DOHH2 (cell line): ENCODE measurements around the gene ARAP3.
A peak's percentile ranks its signal among the peaks of the same experiment; 100 is the strongest.
"Not testable (repeated sequence)": the region's sequence is repeated elsewhere in the genome, so short reads cannot be mapped to it uniquely, and the experiment has no call there.

ENCODE experiments used
- H3F3A ChIP-seq: fragments of 200-600 bp; sonication (generic), shearing (Covaris generic); 2 replicates; pipeline ENCODE4 v1.6.0; 2016; ENCODE audit warnings: antibody characterized with exemption, mild to moderate bottlenecking; ENCODE audit not compliant: control insufficient read depth, insufficient read depth
- H3K27ac ChIP-seq: fragments of 200-600 bp; sonication (generic); 2 replicates; pipeline ENCODE4 v1.5.1; 2014; ENCODE audit warnings: low read depth, mild to moderate bottlenecking, low read length, moderate library complexity
- H3K27me3 ChIP-seq: fragments of 200-600 bp; sonication (generic); 2 replicates; pipeline ENCODE4 v1.6.1; 2014; ENCODE audit warnings: mild to moderate bottlenecking, low read length, mixed read lengths; ENCODE audit not compliant: control insufficient read depth
- H3K36me3 ChIP-seq: fragments of 200-600 bp; sonication (generic); 2 replicates; pipeline ENCODE4 v1.6.1; 2014; ENCODE audit warnings: mild to moderate bottlenecking, low read length, moderate library complexity, mixed read lengths; ENCODE audit not compliant: control insufficient read depth
- H3K4me1 ChIP-seq: fragments of 200-600 bp; sonication (generic); 2 replicates; pipeline ENCODE4 v1.6.1; 2014; ENCODE audit warnings: mild to moderate bottlenecking, low read length, mixed read lengths; ENCODE audit not compliant: control insufficient read depth
- H3K4me2 ChIP-seq: fragments of 200-600 bp; sonication (generic); 2 replicates; pipeline ENCODE4 v1.6.0; 2014; ENCODE audit warnings: mild to moderate bottlenecking, low read length, moderate library complexity
- H3K4me3 ChIP-seq: fragments of 200-600 bp; sonication (generic); 2 replicates; pipeline ENCODE4 v1.5.1; 2014; ENCODE audit warnings: mild to moderate bottlenecking, low read length, mixed read lengths
- H3K79me2 ChIP-seq: fragments of 200-600 bp; sonication (generic); 2 replicates; pipeline ENCODE4 v1.6.1; 2014; ENCODE audit warnings: mild to moderate bottlenecking, low read length, mixed read lengths; ENCODE audit not compliant: control insufficient read depth
- H3K9me2 ChIP-seq: fragments of 200-600 bp; sonication (generic); replicated peaks from 2 replicates; pipeline ENCODE4 v1.6.1; 2014; ENCODE audit warnings: mild to moderate bottlenecking, low read length, mixed read lengths; ENCODE audit not compliant: control insufficient read depth
- H3K9me3 ChIP-seq: fragments of 200-600 bp; sonication (generic); 2 replicates; pipeline ENCODE4 v1.6.1; 2014; ENCODE audit warnings: antibody characterized with exemption, low read length, mixed read lengths; ENCODE audit not compliant: control insufficient read depth, insufficient read depth
- H4K20me1 ChIP-seq: fragments of 200-600 bp; sonication (generic); 2 replicates; pipeline ENCODE4 v1.6.0; 2014; ENCODE audit warnings: low read depth, mild to moderate bottlenecking, antibody characterized with exemption, low read length, moderate library complexity; ENCODE audit not compliant: control insufficient read depth, insufficient read depth
- EZH2phosphoT487 ChIP-seq: fragments of 200-600 bp; sonication (generic); IDR thresholded peaks from 2 replicates; pipeline ENCODE4 v1.6.1; 2017; ENCODE audit warnings: borderline replicate concordance, mild to moderate bottlenecking, antibody characterized with exemption, low read length, moderate library complexity, mixed read lengths
- TF ChIP-seq, protein P1 (sequence below): fragments of 200-600 bp; sonication (generic); IDR thresholded peaks from one replicate; pipeline ENCODE4 v1.5.1; 2014; ENCODE audit warnings: antibody characterized with exemption, mild to moderate bottlenecking, low read depth, low read length; ENCODE audit not compliant: poor library complexity, severe bottlenecking

Gene ARAP3

DNA sequence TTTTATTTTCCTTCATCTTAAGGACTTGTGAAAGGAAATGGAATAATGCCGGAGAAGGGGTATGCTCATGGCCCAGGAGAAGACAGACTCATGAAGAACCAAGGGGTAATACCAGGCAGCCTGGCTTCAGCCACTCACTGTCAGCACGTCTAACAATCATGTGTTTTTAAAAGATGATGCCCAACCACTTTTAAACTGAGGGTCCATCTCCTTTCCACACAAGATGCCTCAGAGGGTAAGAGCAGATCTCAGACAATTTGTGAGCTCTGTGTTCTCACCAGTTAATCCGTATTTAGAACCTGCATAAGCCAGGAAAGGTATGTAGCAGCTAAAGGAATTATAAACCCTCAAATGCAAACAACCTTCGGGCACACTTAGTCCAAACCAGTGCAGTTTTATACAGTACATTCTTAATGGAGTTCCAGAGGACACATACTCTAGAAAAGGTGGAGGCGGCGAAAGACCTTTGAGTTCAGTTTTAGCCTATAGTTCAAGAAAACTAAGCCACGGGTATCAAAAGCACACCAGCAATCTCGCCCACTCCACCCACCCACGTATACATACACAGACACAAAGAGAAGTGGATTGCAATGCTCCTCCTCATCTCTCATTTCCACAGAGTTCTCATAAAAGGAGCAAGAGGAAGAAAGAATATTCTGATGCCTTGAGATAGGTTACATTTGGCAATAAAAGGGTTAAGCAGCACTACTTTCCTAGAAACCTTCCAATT is 65.9 kb downstream of the ARAP3 start:
- TF ChIP-seq, protein P1, sequence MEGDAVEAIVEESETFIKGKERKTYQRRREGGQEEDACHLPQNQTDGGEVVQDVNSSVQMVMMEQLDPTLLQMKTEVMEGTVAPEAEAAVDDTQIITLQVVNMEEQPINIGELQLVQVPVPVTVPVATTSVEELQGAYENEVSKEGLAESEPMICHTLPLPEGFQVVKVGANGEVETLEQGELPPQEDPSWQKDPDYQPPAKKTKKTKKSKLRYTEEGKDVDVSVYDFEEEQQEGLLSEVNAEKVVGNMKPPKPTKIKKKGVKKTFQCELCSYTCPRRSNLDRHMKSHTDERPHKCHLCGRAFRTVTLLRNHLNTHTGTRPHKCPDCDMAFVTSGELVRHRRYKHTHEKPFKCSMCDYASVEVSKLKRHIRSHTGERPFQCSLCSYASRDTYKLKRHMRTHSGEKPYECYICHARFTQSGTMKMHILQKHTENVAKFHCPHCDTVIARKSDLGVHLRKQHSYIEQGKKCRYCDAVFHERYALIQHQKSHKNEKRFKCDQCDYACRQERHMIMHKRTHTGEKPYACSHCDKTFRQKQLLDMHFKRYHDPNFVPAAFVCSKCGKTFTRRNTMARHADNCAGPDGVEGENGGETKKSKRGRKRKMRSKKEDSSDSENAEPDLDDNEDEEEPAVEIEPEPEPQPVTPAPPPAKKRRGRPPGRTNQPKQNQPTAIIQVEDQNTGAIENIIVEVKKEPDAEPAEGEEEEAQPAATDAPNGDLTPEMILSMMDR, result no peak
- peaks cover 41% of the 10 kb centered on the region for H3K36me3 ChIP-seq
- H3K27me3 ChIP-seq, result no peaks in the 10 kb centered on the region
- peaks cover 52% of the 10 kb centered on the region for H3K4me1 ChIP-seq
- H3K27ac ChIP-seq, result no peak overlapping the region
- peaks cover 7% of the 10 kb centered on the region; the same call in 1 of the 2 replicates for H4K20me1 ChIP-seq
- H3F3A ChIP-seq, result peaks cover 16% of the 10 kb centered on the region
- no peaks in the 10 kb centered on the region for H3K9me3 ChIP-seq
- peak overlapping the region; percentile 71 for H3K4me3 ChIP-seq
- peaks cover 74% of the 10 kb centered on the region for H3K79me2 ChIP-seq
- peak overlapping the region; percentile 71 for H3K4me2 ChIP-seq
- no peaks in the 10 kb centered on the region for H3K9me2 ChIP-seq

DNA sequence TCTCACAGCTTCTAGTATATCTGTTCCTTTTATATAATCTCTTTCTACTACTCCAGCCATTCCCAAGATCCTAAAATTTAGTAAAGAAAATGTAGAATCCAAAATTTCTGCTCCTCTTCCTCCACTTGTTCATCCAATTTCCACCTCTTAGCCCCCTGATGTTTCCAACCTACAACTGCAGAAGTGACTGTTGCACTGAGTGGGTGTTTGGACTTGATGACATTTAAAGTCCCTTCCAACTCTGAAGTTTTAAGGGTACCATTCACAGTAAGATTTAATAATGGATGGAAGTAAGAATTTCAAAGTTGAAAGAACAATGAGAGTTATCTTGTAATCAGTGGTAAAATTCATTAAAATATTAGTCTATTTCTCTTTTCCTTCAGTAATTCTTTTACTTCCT is 68.7 kb downstream of the ARAP3 start:
- Histone ChIP-seq H3K4me2 (peak overlapping the region; percentile 22; the same call in 1 of the 2 replicates), H3K4me1 (peaks cover 61% of the 10 kb centered on the region), H3K36me3 (peaks cover 23% of the 10 kb centered on the region)

DNA sequence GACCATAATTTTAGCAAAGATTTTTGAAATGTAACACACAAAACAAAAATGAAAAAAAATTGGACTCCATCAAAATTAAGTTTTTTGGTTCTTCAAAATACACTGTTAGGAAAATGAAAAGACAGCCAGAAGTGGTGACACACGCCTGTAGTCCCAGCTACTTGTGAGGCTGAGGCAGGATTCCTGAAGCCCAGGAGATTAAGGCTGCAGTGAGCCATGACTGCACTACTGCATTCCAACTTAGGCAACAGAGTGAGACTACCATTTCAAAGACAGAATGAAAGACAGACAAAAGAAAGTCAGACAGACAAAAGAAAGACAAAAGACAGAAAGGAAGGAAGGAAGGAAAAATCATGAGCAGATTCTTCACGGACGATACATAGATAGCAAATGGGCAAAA is 70.7 kb downstream of the ARAP3 start:
- peaks cover 16% of the 10 kb centered on the region for H3K36me3 ChIP-seq

More for the DNA sequence above, 68.7 kb downstream of the ARAP3 start:
- no peaks in the 10 kb centered on the region for H3K27me3 ChIP-seq
- no peak for TF ChIP-seq EZH2phosphoT487
- TF ChIP-seq, protein P1, result no peak
- H4K20me1 ChIP-seq, result peaks cover 7% of the 10 kb centered on the region; the same call in 1 of the 2 replicates
- H3K79me2 ChIP-seq, result peaks cover 95% of the 10 kb centered on the region
- H3K9me2 ChIP-seq, result no peaks in the 10 kb centered on the region
- H3K9me3 ChIP-seq, result no peaks in the 10 kb centered on the region
- peaks cover 7% of the 10 kb centered on the region; the same call in 1 of the 2 replicates for H3F3A ChIP-seq
- H3K27ac ChIP-seq, result no peak overlapping the region
- H3K4me3 ChIP-seq, result no peak overlapping the region

DNA sequence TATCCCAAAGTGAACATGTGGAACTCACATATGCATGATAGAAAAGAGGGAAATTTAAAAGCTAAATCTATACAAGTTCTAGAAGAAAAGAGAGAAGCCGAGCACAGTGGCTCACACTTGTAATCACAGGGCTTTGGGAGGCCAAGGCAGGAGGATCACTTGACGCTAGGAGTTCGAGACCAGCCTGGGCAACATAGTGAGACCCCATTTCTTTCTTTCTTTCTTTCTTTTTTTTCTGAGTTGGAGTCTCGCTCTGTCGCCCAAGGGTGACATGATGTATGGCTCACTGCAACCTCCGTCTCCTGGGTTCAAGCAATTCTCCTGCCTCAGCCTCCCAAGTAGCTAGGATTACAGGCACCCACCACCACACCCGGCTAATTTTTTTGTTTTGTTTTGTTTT is 72.1 kb downstream of the ARAP3 start:
- H3K36me3 ChIP-seq, H4K20me1 ChIP-seq, H3K9me3 ChIP-seq, H3K4me2 ChIP-seq, H3K9me2 ChIP-seq, H3K4me3 ChIP-seq, H3K27ac ChIP-seq, H3K27me3 ChIP-seq: not testable (repeated sequence)
- Histone ChIP-seq H3K79me2 (peaks cover 88% of the 10 kb centered on the region), H3K4me1 (peaks cover 69% of the 10 kb centered on the region), H3F3A (peaks cover 17% of the 10 kb centered on the region)

More for the DNA sequence above, 70.7 kb downstream of the ARAP3 start:
- Histone ChIP-seq H3K9me3 (no peaks in the 10 kb centered on the region), H3K9me2 (no peaks in the 10 kb centered on the region), H3F3A (peaks cover 8% of the 10 kb centered on the region), H3K4me2 (no peak overlapping the region), H3K27me3 (no peaks in the 10 kb centered on the region), H3K27ac (no peak overlapping the region), H4K20me1 (peaks cover 15% of the 10 kb centered on the region; the same call in 1 of the 2 replicates), H3K4me3 (no peak overlapping the region), H3K4me1 (peaks cover 64% of the 10 kb centered on the region), H3K79me2 (peaks cover 94% of the 10 kb centered on the region)
- TF ChIP-seq EZH2phosphoT487, result no peak
- TF ChIP-seq, protein P1, result no peak
